Gastrocnemius medialis (tissue), 4 donors: ENCODE results near the gene ADAM22.

ENCODE experiments used
- CTCF ChIP-seq, 5 experiments: fragments of 450-650 bp in 3 of 5; fragments of 200-600 bp in 2 of 5; sonication (generic) in 2 of 5; IDR thresholded peaks in 4 of 5; conservative IDR thresholded peaks in 1 of 5; 1 replicate in 4 of 5; 2 replicates in 1 of 5; pipeline ENCODE4 v1.5.1; 2016 to 2019; ENCODE audit warnings: antibody characterized with exemption in 5 of 5, mild to moderate bottlenecking in 3 of 5, moderate library complexity in 3 of 5
- POLR2A ChIP-seq, 2 donors: fragments of 450-650 bp; IDR thresholded peaks; one replicate each; pipeline ENCODE4 v1.6.1; 2017; ENCODE audit warnings: antibody characterized with exemption in 2 of 2, mild to moderate bottlenecking in 2 of 2, moderate library complexity in 2 of 2

- TF ChIP-seq CTCF (IDR thresholded peaks at IDR 0.05 in 4 of 5, conservative IDR thresholded peaks at IDR 0.05 in 1 of 5) (no peak), POLR2A (IDR thresholded peaks at IDR 0.05) (no peak)
Measured at GRCh38 chr7:87899255-87899654, 34.8 kb upstream of the ADAM22 start.
